ENCODE results near the gene C2orf68.

DNA sequence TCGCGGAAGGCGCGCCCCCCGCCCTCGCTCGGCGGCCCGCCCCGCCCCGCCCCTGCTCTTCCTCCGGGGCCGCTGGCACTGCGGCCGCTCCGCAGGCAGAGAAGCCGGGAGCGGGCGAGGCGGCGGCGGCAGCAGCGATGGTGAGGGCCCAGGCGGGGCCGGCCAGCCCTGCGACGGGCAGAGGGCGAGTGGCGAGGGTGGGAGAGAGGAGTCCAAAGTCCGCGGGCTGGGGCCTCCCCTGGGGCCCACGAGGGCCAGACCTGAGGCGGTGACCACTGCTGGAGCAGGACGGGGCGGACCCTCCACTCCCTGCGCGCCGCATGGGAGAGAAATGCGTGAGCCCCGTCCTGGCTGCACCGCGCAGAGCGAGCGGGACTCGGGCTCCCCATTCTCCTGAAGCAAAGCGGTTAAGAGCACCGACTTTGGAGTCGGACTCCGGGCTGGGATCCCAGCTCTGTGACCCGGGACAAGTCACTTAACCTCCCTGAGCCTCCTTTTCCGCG is 27.5 kb downstream of the C2orf68 start, which contains the start of gene VAMP5:
- TF ChIP-seq, protein P1, sequence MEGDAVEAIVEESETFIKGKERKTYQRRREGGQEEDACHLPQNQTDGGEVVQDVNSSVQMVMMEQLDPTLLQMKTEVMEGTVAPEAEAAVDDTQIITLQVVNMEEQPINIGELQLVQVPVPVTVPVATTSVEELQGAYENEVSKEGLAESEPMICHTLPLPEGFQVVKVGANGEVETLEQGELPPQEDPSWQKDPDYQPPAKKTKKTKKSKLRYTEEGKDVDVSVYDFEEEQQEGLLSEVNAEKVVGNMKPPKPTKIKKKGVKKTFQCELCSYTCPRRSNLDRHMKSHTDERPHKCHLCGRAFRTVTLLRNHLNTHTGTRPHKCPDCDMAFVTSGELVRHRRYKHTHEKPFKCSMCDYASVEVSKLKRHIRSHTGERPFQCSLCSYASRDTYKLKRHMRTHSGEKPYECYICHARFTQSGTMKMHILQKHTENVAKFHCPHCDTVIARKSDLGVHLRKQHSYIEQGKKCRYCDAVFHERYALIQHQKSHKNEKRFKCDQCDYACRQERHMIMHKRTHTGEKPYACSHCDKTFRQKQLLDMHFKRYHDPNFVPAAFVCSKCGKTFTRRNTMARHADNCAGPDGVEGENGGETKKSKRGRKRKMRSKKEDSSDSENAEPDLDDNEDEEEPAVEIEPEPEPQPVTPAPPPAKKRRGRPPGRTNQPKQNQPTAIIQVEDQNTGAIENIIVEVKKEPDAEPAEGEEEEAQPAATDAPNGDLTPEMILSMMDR (IDR thresholded peaks at IDR 0.05), result no peak
- peak in 2 of 4 donors; percentile 51 to 72 for TF ChIP-seq POLR2AphosphoS5 (IDR thresholded peaks at IDR 0.05)
- TF ChIP-seq POLR2A (IDR thresholded peaks at IDR 0.05), result no peak
- TF ChIP-seq EP300 (IDR thresholded peaks at IDR 0.05), result no peak
